ENCODE results near the gene KCNH4. TPM values are rescaled to one million over a fixed set of nuclear protein-coding genes. Genes with fewer than 3 reads are reported as not detected.
A peak's percentile ranks its signal among the peaks of the same experiment; 100 is the strongest.

The KCNH4 gene
- total and polyA plus RNA-seq, 2 of the 13 experiments (the other 11 are each of a cell fraction or from before 2014, with no cell fraction given), result 0.01 to 0.09 TPM

DNA sequence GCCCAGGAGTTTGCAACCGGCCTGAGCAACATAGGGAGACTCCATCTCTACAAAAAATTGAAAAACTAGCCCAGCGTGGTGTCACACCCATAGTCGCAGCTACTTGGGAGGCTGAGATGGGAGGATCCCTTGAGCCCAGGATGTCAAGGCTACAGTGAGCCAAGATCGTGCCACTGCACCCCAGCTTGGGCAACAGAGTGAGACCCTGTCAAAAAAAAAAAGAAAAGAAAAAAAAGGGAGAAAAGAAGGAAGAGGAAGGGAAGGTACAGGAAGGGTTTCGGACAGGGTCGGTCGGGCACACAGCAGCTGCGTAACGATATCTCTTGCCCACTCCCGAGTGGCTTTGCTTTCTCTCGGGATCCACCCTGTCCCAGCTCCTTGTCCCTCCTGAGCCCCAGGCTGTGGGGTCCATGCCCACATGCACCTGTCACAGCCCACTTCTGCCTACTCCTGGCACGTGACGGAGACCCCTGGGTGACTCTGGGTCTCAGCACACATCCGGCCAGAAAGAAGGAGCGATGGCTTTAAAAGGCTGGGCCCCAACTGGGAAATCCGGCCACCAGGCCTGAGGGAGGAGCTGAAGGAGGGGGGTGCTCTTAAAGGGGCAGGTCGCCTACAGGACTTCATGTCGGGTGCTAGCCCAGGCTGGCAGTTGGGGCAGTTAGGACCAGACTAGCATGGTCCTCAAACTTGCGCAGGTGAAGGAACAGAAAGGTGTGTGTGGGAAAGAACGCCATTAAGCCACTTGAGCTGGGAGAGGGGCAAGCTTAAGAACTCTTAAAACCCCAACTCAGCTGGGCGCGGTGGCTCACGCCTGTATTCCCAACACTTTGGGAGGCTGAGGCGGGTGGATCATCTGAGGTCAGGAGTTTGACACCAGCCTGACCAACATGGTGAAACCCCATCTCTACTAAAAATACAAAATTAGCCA is 13.3 kb upstream of the KCNH4 start, which contains the start of gene GHDC (continued):
- TF ChIP-seq, protein P1, sequence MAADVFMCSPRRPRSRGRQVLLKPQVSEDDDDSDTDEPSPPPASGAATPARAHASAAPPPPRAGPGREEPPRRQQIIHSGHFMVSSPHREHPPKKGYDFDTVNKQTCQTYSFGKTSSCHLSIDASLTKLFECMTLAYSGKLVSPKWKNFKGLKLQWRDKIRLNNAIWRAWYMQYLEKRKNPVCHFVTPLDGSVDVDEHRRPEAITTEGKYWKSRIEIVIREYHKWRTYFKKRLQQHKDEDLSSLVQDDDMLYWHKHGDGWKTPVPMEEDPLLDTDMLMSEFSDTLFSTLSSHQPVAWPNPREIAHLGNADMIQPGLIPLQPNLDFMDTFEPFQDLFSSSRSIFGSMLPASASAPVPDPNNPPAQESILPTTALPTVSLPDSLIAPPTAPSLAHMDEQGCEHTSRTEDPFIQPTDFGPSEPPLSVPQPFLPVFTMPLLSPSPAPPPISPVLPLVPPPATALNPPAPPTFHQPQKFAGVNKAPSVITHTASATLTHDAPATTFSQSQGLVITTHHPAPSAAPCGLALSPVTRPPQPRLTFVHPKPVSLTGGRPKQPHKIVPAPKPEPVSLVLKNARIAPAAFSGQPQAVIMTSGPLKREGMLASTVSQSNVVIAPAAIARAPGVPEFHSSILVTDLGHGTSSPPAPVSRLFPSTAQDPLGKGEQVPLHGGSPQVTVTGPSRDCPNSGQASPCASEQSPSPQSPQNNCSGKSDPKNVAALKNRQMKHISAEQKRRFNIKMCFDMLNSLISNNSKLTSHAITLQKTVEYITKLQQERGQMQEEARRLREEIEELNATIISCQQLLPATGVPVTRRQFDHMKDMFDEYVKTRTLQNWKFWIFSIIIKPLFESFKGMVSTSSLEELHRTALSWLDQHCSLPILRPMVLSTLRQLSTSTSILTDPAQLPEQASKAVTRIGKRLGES (CRISPR knock-in tag; IDR thresholded peaks at IDR 0.05; ENCODE audit: borderline replicate concordance), result no peak
- peak; percentile 68 for TF ChIP-seq TEAD3 (CRISPR knock-in tag; optimal IDR thresholded peaks at IDR 0.05; ENCODE audit: borderline replicate concordance)
- 0 out of 2 replicates have a peak, but pooled peaks have one; percentile 22 for TF ChIP-seq RAD51 (IDR thresholded peaks at IDR 0.05; ENCODE audit: borderline replicate concordance)
- TF ChIP-seq HIVEP1 (CRISPR knock-in tag; IDR thresholded peaks at IDR 0.05), result peak; percentile 86
- TF ChIP-seq, protein P2, sequence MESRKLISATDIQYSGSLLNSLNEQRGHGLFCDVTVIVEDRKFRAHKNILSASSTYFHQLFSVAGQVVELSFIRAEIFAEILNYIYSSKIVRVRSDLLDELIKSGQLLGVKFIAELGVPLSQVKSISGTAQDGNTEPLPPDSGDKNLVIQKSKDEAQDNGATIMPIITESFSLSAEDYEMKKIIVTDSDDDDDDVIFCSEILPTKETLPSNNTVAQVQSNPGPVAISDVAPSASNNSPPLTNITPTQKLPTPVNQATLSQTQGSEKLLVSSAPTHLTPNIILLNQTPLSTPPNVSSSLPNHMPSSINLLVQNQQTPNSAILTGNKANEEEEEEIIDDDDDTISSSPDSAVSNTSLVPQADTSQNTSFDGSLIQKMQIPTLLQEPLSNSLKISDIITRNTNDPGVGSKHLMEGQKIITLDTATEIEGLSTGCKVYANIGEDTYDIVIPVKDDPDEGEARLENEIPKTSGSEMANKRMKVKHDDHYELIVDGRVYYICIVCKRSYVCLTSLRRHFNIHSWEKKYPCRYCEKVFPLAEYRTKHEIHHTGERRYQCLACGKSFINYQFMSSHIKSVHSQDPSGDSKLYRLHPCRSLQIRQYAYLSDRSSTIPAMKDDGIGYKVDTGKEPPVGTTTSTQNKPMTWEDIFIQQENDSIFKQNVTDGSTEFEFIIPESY (CRISPR knock-in tag; IDR thresholded peaks at IDR 0.05), result peak; percentile 37; the same call in 1 of the 2 replicates
- no peak for TF ChIP-seq CBX2 (IDR thresholded peaks at IDR 0.05; ENCODE audit: low read depth, low read length)
- no peak for TF ChIP-seq CBX2 (CRISPR knock-in tag; IDR thresholded peaks at IDR 0.05; ENCODE audit: low read depth)
- TF ChIP-seq PHF21A (CRISPR knock-in tag; IDR thresholded peaks at IDR 0.05), result peak; percentile 69
- TF ChIP-seq AGO1 (IDR thresholded peaks at IDR 0.05; ENCODE audit: low read depth, low read length, poor library complexity, severe bottlenecking), result peak; percentile 69
- TF ChIP-seq HMGA1 (CRISPR knock-in tag; conservative IDR thresholded peaks at IDR 0.05), result no peak
- TF ChIP-seq ZNF556 (CRISPR knock-in tag; IDR thresholded peaks at IDR 0.05; ENCODE audit: borderline replicate concordance), result peak; percentile 65; the same call in 1 of the 2 replicates
- TF ChIP-seq, protein P3, sequence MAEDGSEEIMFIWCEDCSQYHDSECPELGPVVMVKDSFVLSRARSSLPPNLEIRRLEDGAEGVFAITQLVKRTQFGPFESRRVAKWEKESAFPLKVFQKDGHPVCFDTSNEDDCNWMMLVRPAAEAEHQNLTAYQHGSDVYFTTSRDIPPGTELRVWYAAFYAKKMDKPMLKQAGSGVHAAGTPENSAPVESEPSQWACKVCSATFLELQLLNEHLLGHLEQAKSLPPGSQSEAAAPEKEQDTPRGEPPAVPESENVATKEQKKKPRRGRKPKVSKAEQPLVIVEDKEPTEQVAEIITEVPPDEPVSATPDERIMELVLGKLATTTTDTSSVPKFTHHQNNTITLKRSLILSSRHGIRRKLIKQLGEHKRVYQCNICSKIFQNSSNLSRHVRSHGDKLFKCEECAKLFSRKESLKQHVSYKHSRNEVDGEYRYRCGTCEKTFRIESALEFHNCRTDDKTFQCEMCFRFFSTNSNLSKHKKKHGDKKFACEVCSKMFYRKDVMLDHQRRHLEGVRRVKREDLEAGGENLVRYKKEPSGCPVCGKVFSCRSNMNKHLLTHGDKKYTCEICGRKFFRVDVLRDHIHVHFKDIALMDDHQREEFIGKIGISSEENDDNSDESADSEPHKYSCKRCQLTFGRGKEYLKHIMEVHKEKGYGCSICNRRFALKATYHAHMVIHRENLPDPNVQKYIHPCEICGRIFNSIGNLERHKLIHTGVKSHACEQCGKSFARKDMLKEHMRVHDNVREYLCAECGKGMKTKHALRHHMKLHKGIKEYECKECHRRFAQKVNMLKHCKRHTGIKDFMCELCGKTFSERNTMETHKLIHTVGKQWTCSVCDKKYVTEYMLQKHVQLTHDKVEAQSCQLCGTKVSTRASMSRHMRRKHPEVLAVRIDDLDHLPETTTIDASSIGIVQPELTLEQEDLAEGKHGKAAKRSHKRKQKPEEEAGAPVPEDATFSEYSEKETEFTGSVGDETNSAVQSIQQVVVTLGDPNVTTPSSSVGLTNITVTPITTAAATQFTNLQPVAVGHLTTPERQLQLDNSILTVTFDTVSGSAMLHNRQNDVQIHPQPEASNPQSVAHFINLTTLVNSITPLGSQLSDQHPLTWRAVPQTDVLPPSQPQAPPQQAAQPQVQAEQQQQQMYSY (CRISPR knock-in tag; IDR thresholded peaks at IDR 0.05), result no peak
- no peak for TF ChIP-seq SIN3B (IDR thresholded peaks at IDR 0.05; ENCODE audit: low read length)
- TF ChIP-seq HMG20A (CRISPR knock-in tag; IDR thresholded peaks at IDR 0.05; ENCODE audit: borderline replicate concordance), result 0 out of 2 replicates have a peak, but pooled peaks have one; percentile 38
- TF ChIP-seq, protein P4, sequence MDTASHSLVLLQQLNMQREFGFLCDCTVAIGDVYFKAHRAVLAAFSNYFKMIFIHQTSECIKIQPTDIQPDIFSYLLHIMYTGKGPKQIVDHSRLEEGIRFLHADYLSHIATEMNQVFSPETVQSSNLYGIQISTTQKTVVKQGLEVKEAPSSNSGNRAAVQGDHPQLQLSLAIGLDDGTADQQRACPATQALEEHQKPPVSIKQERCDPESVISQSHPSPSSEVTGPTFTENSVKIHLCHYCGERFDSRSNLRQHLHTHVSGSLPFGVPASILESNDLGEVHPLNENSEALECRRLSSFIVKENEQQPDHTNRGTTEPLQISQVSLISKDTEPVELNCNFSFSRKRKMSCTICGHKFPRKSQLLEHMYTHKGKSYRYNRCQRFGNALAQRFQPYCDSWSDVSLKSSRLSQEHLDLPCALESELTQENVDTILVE (CRISPR knock-in tag; IDR thresholded peaks at IDR 0.05), result no peak; the same call in 1 of the 2 replicates
- 0 out of 2 replicates have a peak, but pooled peaks have one; percentile 53 for TF ChIP-seq CHD4 (IDR thresholded peaks at IDR 0.05; ENCODE audit: borderline replicate concordance, low read length)
- TF ChIP-seq ZNF335 (CRISPR knock-in tag; IDR thresholded peaks at IDR 0.05), result peak; percentile 86
- peak; percentile 90 for TF ChIP-seq PHF8 (CRISPR knock-in tag; IDR thresholded peaks at IDR 0.05)
- peak; percentile 37; the same call in 1 of the 2 replicates for TF ChIP-seq SMAD1 (CRISPR knock-in tag; IDR thresholded peaks at IDR 0.05; ENCODE audit: borderline replicate concordance, low read depth)

All from HepG2 (cell line).